GM18498 (cell line): ENCODE data around the gene AHCY.
"Not testable (repeated sequence)": the region's sequence is repeated elsewhere in the genome, so short reads cannot be mapped to it uniquely, and the experiment has no call there.

ENCODE experiments used
- ATAC-seq: cut with Tn5 transposase; IDR thresholded peaks from one replicate; pipeline ENCODE4 v1.9.1; 2021; ENCODE audit warnings: mild to moderate bottlenecking, moderate library complexity; ENCODE audit not compliant: unreplicated experiment

The AHCY gene

GRCh38 chr20:34262488-34263288 is 40.5 kb downstream of the AHCY start:
- ATAC-seq = no peak

GRCh38 chr20:34260208-34260942 is 42.8 kb downstream of the AHCY start:
- no peak for ATAC-seq

GRCh38 chr20:34256629-34257124 is 46.5 kb downstream of the AHCY start:
- no peak for ATAC-seq

- ATAC-seq = no peak
Measured at GRCh38 chr20:34254979-34255378, 48.2 kb downstream of the AHCY start.

- ATAC-seq = not testable (repeated sequence)
Measured at GRCh38 chr20:34252431-34253086, 50.6 kb downstream of the AHCY start.

- ATAC-seq = no peak
Measured at GRCh38 chr20:34251619-34252018, 51.5 kb downstream of the AHCY start.

GRCh38 chr20:34250005-34250404 is 53.1 kb downstream of the AHCY start:
- ATAC-seq = no peak

- ATAC-seq = no peak
Measured at GRCh38 chr20:34249291-34249690, 53.9 kb downstream of the AHCY start.

GRCh38 chr20:34246126-34246626 is 57.0 kb downstream of the AHCY start:
- no peak for ATAC-seq

- ATAC-seq = no peak
Measured at GRCh38 chr20:34243377-34243776, 59.8 kb downstream of the AHCY start.

GRCh38 chr20:34242879-34243278 is 60.3 kb downstream of the AHCY start:
- no peak for ATAC-seq

GRCh38 chr20:34242015-34242414 is 61.1 kb downstream of the AHCY start:
- ATAC-seq = not testable (repeated sequence)

- no peak for ATAC-seq
Measured at GRCh38 chr20:34240693-34241615, 62.2 kb downstream of the AHCY start, which contains the start of gene ASIP. Gene ASIP (plus strand): TSS chr20:34241423. CDS start chr20:34260375, 18,952 bp downstream.

- no peak for ATAC-seq
Measured at GRCh38 chr20:34240121-34240520, 63.0 kb downstream of the AHCY start.

GRCh38 chr20:34237942-34238341 is 65.2 kb downstream of the AHCY start:
- ATAC-seq = no peak

- ATAC-seq = no peak
Measured at GRCh38 chr20:34235875-34236274, 67.3 kb downstream of the AHCY start.

- no peak for ATAC-seq
Measured at GRCh38 chr20:34233687-34234086, 69.5 kb downstream of the AHCY start.

GRCh38 chr20:34232494-34233087 is 70.6 kb downstream of the AHCY start:
- no peak for ATAC-seq

GRCh38 chr20:34231634-34232033 is 71.5 kb downstream of the AHCY start:
- ATAC-seq = no peak
